Spinal cord (tissue), 10 donors: ENCODE measurements around the gene MIF. TPM values are rescaled to one million over a fixed set of nuclear protein-coding genes. Genes with fewer than 3 reads are reported as not detected.
"Not testable (repeated sequence)": the region's sequence is repeated elsewhere in the genome, so short reads cannot be mapped to it uniquely, and the experiment has no call there.

Experiments used
- DNase-seq, 6 donors: peaks; one replicate each; pipeline versions ENCODE4 v3.0.0 to v3.0.0-alpha.2; 2013 to 2015; ENCODE audit warnings: low spot score in 6 of 6, low read depth in 4 of 6
- H3K27ac ChIP-seq: one replicate; pipeline ENCODE4 v1.5.1; 2013; ENCODE audit warnings: low read depth, low read length, control low read depth
- H3K27me3 ChIP-seq: one replicate; pipeline ENCODE4 v1.6.1; 2013; ENCODE audit warnings: low read length; ENCODE audit not compliant: control insufficient read depth, insufficient read depth
- H3K36me3 ChIP-seq: one replicate; pipeline ENCODE4 v1.6.1; 2013; ENCODE audit warnings: low read length; ENCODE audit not compliant: control insufficient read depth, insufficient read depth
- H3K4me1 ChIP-seq: one replicate; pipeline ENCODE4 v1.6.1; 2013; ENCODE audit warnings: low read length; ENCODE audit not compliant: control insufficient read depth, insufficient read depth
- H3K4me3 ChIP-seq: one replicate; pipeline ENCODE4 v1.5.1; 2013; ENCODE audit warnings: low read depth, low read length, control low read depth
- H3K9me3 ChIP-seq: one replicate; pipeline ENCODE4 v1.6.1; 2013; ENCODE audit warnings: low read length; ENCODE audit not compliant: control insufficient read depth, insufficient read depth
- WGBS: methylation state at CpG from one replicate; pipeline ENCODE4 v1.1.5; 2013; ENCODE audit warnings: missing lambda C conversion rate; ENCODE audit not compliant: insufficient coverage; 5-methylcytosine and 5-hydroxymethylcytosine counted together
- polyA plus RNA-seq, 2 donors: library from polyadenylated mRNA; unstranded; fragments of 120-200 nt; gene quantifications; one replicate each; pipeline ENCODE4 v1.2.1, GENCODE V29; 2013; ENCODE audit not compliant: insufficient read length in 2 of 2
- total RNA-seq, 2 donors: library from RNA; depleted of rRNA in 1 of 2; stranded (reverse); fragments of 120-200 nt in 1 of 2; fragments of >200 nt in 1 of 2; gene quantifications; one replicate each; pipeline versions ENCODE4 v1.2.3 to v1.2.4, GENCODE V29; 2013 to 2014
- donor health status: healthy.

Gene MIF
- total and polyA plus RNA-seq, 4 donors, result 81.1 to 473 (median 441) TPM

- peaks cover 38% of the 10 kb centered on the region for H3K4me1 ChIP-seq
- no peak overlapping the region for H3K4me3 ChIP-seq
- H3K27me3 ChIP-seq, result no peaks in the 10 kb centered on the region
- H3K9me3 ChIP-seq, result no peaks in the 10 kb centered on the region
- H3K36me3 ChIP-seq, result no peaks in the 10 kb centered on the region
- no peak overlapping the region for H3K27ac ChIP-seq
- DNase-seq, result no peak
- 87% methylated on average over 11 of the region's 16 CpGs for WGBS
Observed at GRCh38 chr22:23850136-23850611, 44.0 kb upstream of the MIF start.

- H3K27ac ChIP-seq, result peak overlapping the region; percentile 95
- peak in 4 of 6 donors; percentile 29 to 75 (median 50) for DNase-seq
Observed at GRCh38 chr22:23856721-23857605, 37.2 kb upstream of the MIF start.

DNA sequence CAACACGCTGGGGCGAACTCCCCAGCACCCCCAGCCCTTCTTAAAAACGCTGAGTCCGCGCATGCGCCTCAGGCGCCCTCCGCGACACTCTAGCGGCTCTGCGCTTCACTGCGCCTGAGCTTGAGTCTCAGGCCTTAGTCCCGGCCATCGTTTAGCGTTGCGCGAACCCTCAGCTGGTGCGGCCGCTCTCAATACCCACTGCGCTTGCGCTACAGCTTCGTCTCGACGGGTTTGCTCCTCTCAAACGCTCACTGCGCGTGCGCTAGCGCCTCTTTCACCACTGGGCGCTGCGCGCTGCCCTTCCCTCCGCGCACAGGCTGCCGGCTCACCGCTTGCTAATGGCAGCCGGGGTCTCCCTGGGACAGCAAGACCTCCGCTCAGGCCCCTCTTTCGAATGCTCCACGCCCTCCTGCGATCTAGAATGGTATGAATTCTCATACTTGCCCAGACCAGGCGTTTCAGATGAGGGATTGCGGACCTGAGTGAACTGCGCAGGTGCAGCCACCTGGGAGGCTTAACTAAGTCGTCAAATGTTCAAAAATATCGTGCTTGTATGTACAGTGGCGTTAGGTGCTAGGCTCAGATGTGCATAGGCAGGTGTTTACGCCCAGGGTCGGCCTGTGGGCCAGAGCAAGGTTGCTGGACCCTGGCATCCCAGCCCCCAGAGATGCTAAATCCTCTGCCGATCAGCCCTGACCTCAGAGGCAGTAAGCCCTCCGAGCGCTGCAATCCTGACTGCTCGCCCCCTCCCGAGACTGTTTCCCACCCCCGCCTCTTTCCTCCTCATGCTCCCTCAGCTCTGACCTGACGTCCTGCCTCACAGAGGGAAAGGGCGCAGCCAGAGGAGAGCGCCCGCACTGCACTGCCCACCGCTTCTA, 36.3 kb upstream of the MIF start, which contains the start of gene SLC2A11:
Gene SLC2A11 (plus strand): TSS at position 270 of the 878 bp plus-strand sequence. CDS start 125 bp downstream, at position 395.
- peaks cover 3% of the 10 kb centered on the region for H3K36me3 ChIP-seq
- H3K4me3 ChIP-seq, result peak within 1 kb of the TSS; percentile 89
- under 1% methylated on average over 58 of the region's 60 CpGs for WGBS
- H3K27ac ChIP-seq, result peak within 1 kb of the TSS; percentile 95
- peak; percentile 94 to 100 (median 97) for DNase-seq
- peaks cover 22% of the 10 kb centered on the region for H3K4me1 ChIP-seq
- no peaks in the 10 kb centered on the region for H3K9me3 ChIP-seq
- H3K27me3 ChIP-seq, result no peaks in the 10 kb centered on the region

More at GRCh38 chr22:23856721-23857605, 37.2 kb upstream of the MIF start:
- Histone ChIP-seq H3K9me3 (no peaks in the 10 kb centered on the region), H3K4me1 (peaks cover 22% of the 10 kb centered on the region), H3K36me3 (peaks cover 2% of the 10 kb centered on the region), H3K4me3 (peak overlapping the region; percentile 89), H3K27me3 (no peaks in the 10 kb centered on the region)
- WGBS, result under 1% methylated on average over 50 of the region's 58 CpGs

DNA sequence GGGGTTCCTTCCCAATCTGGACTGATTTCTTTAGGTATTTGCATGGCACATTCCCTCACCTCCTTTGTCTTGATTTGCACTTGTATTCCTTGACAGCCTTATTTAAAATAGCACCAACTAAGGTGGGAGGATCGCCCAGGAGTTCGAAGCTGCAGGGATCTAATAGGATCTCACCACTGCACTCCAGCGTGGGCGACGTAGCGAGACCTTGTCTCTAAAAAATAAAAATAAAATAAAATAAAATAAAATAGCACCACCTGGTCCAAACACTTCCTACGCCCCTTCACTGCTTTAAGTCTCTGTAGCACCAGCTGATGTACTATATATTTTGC, 35.7 kb upstream of the MIF start:
- Histone ChIP-seq H3K27ac (peak overlapping the region; percentile 95), H3K4me1 (peaks cover 22% of the 10 kb centered on the region), H3K4me3 (peak overlapping the region; percentile 89), H3K36me3 (peaks cover 8% of the 10 kb centered on the region), H3K9me3 (no peaks in the 10 kb centered on the region), H3K27me3 (no peaks in the 10 kb centered on the region)
- no CpG with 5 or more reads among the region's 7 CpGs for WGBS
- no peak for DNase-seq

DNA sequence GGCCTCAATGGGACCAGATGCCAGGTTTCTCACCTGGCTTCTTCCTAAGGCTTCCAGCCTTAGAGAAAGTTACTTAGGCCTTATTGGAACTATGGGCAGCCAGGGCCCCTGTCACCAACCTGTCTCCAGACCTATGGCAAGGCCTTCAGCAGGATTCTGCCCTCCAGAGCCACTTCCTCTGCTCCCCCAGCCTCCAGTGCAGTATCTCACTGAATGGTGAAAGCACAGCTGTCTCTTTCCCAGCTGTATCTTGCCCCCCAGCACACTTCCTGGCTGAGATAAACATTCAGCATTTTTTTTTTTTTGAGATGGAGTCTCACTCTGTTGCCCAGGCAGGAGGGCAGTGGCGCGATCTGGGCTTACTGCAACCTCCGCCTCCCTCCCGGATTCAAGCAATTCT, 35.0 kb upstream of the MIF start:
- Histone ChIP-seq H3K27ac (no peak overlapping the region), H3K27me3 (no peaks in the 10 kb centered on the region), H3K4me3 (no peak overlapping the region), H3K36me3 (peaks cover 12% of the 10 kb centered on the region), H3K9me3 (no peaks in the 10 kb centered on the region), H3K4me1 (peaks cover 22% of the 10 kb centered on the region)
- WGBS, result 83% methylated on average over 3 of the region's 4 CpGs
- DNase-seq, result no peak

- not testable (repeated sequence) for DNase-seq, H3K4me3 ChIP-seq, H3K27me3 ChIP-seq, H3K27ac ChIP-seq, H3K9me3 ChIP-seq
- Histone ChIP-seq H3K36me3 (peaks cover 15% of the 10 kb centered on the region), H3K4me1 (peaks cover 22% of the 10 kb centered on the region)
- no CpG with 5 or more reads among the region's 8 CpGs for WGBS
Observed at GRCh38 chr22:23860187-23860586, 34.0 kb upstream of the MIF start.

- peak in 1 of 6 donors; percentile 51 for DNase-seq
Observed at GRCh38 chr22:23862103-23862502, 32.1 kb upstream of the MIF start.

DNA sequence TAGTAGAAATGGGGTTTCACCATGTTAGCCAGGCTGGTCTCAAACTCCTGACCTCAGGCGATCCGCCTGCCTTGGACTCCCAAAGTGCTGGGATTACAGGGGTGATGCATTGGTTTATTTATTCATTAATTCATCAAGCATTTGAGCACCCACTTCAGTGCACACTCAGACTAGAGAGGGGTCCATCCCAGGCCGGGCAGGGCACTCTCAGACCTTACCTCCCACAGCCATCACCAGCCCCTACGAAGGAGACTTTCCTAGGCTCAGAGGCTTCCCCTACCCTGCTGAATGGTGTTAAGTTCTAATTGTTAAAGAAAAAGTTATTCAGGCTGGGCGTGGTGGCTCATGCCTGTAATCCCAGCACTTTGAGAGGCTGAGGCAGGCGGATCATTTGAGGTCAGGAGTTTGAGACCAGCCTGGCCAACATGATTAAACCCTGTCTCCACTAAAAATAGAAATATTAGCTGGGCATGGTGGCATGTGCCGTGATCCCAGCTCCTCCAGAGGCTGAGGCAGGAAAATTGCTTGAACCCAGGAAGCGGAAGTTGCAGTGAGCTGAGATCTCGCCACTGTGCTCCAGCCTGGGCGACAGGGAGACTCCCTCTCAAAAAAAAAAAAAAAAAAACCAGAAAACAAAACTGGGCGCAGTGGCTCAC, 29.6 kb upstream of the MIF start:
- not testable (repeated sequence) for H3K4me1 ChIP-seq, H3K9me3 ChIP-seq, DNase-seq, H3K27ac ChIP-seq, H3K27me3 ChIP-seq, H3K4me3 ChIP-seq
- H3K36me3 ChIP-seq, result peaks cover 39% of the 10 kb centered on the region
- 83% methylated on average over 1 of the region's 11 CpGs for WGBS

More at GRCh38 chr22:23862103-23862502, 32.1 kb upstream of the MIF start:
- H3K9me3 ChIP-seq, result no peaks in the 10 kb centered on the region
- 71% methylated on average over 1 of the region's 3 CpGs for WGBS
- H3K36me3 ChIP-seq, result peaks cover 24% of the 10 kb centered on the region
- H3K27me3 ChIP-seq, result no peaks in the 10 kb centered on the region
- peaks cover 16% of the 10 kb centered on the region for H3K4me1 ChIP-seq
- H3K27ac ChIP-seq, result no peak overlapping the region
- H3K4me3 ChIP-seq, result no peak overlapping the region

DNA sequence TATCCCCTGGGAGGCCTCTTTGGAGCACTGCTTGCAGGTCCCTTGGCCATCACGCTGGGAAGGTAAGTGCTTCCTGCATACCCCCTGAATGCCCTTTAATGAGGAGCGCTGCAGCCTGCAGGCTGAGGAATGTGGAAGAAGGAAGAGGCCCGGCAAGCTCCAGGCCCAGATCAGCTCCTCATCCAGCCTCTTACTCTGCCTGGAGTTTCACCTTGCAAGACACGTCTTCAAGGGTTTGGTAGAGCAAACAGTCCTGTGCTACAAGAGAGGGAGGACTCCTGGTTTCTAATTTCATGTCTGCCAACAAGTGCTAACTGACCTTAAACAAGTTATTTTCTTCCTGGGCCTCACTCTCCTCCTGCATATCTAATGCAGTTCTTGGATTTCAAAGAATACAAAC, 25.6 kb upstream of the MIF start:
- no peak for DNase-seq
- Histone ChIP-seq H3K4me1 (no peaks in the 10 kb centered on the region), H3K36me3 (peaks cover 37% of the 10 kb centered on the region), H3K27ac (no peak overlapping the region), H3K4me3 (no peak overlapping the region), H3K27me3 (no peaks in the 10 kb centered on the region), H3K9me3 (no peaks in the 10 kb centered on the region)
- WGBS, result 80% methylated on average over 2 of the region's 4 CpGs
